Keratinocyte (primary cell): ENCODE data around the gene LAPTM5.

Experiments used
- CTCF ChIP-seq, 3 experiments: IDR thresholded peaks in 1 of 3; conservative IDR thresholded peaks in 1 of 3; optimal IDR thresholded peaks in 1 of 3; 2 replicates in 2 of 3; 3 replicates in 1 of 3; pipeline versions ENCODE3 to v1.5.1; 2011; ENCODE audit warnings: low read length in 3 of 3, mild to moderate bottlenecking in 3 of 3, moderate library complexity in 2 of 3, control low read depth in 1 of 3, inconsistent platforms in 1 of 3; ENCODE audit not compliant: insufficient read depth in 2 of 3; ENCODE audit errors: extremely low read depth in 1 of 3
- EZH2 ChIP-seq: IDR thresholded peaks from one replicate; pipeline ENCODE4 v1.6.1; 2012; ENCODE audit warnings: inconsistent platforms, mild to moderate bottlenecking, low read length, moderate library complexity

GRCh38 chr1:30731109-30731805 is 26.3 kb downstream of the LAPTM5 start:
- TF ChIP-seq CTCF (optimal IDR thresholded peaks at IDR 0.05 in 1 of 3, IDR thresholded peaks at IDR 0.05 in 1 of 3, conservative IDR thresholded peaks at IDR 0.05 in 1 of 3; ENCODE audit: extremely low read depth in 1 of 3, insufficient read depth in 2 of 3, low read length in 3 of 3) (no peak), EZH2 (no peak)
